Fibroblast of skin of right biceps (primary cell): ENCODE measurements around the gene MAP3K21.

Source experiments
- DNase-seq: peaks from one replicate; pipeline ENCODE4 v3.0.0-alpha.2; 2013

MAP3K21 gene

GRCh38 chr1:233326811-233327650, 493 bp upstream of the MAP3K21 start:
- no peak for DNase-seq

GRCh38 chr1:233328142-233328921, 808 bp downstream of the MAP3K21 start:
- DNase-seq, result no peak

GRCh38 chr1:233331676-233332519, 4.4 kb downstream of the MAP3K21 start:
- DNase-seq, result no peak

- no peak for DNase-seq
Measured at GRCh38 chr1:233333086-233333485, 5.6 kb downstream of the MAP3K21 start.

- no peak for DNase-seq
Measured at GRCh38 chr1:233334092-233334491, 6.6 kb downstream of the MAP3K21 start.

DNA sequence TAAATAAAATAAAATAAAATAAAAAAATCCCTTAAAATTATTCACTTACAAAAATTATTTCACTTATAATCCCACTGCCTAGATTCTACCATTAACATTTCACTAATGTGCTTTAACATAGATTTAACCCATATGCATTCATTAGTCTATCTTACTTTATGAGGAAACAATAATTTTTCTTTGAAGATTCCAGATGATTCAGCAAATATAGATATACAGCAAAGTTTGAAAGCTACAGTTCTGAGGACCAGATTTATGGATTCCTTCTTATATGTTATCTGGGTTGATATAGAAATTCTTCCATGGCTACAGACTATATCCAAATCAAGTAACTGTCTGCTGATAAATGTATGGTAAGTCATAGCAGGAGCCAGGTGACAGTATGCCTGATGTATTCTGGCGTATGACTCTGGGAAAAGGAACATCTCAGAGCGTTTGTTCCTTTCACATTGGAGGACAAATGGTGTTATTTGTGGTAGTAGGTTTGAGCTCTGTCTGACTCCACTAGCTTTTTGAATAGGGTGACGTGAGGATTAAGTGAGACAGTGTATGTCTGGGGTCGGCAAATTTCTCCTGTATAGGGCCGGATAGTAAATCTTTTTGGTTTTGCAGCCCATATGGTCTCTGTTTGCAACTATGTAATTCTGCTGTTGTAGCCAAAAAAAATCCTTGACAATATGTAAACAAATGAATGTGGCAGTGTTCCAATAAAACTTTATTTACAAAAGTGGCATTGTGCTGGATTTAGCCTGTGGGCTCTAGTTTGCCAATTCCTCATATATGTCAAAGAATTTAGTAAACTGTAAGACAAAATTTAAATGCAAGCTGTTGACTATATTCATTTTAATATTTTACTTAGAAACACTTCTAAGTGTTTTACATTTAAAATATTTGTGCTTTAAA, 9.3 kb downstream of the MAP3K21 start:
- DNase-seq, result no peak

GRCh38 chr1:233337505-233337904, 10.0 kb downstream of the MAP3K21 start:
- DNase-seq, result no peak

DNA sequence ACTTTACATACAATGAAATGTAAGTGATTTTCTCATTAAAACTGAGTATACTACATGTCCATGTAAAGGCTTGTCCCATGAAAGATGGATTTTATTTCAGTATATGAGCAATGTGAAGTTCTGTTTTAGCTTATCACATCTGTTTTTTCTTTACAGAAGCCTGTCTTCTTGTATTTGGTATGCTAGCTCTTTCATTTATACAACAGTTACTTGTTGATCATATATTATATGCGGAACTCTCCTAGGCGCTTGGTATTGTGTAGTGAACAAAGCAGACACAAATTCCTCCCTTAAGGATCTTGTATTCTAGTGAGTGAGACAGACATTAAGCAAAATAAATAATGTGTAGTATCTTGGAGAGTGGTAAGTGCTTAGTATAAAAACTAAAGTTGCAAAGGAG, 10.6 kb downstream of the MAP3K21 start:
- DNase-seq, result no peak

- no peak for DNase-seq
Measured at GRCh38 chr1:233340031-233340555, 12.6 kb downstream of the MAP3K21 start.

GRCh38 chr1:233340966-233341516, 13.5 kb downstream of the MAP3K21 start:
- DNase-seq, result no peak

DNA sequence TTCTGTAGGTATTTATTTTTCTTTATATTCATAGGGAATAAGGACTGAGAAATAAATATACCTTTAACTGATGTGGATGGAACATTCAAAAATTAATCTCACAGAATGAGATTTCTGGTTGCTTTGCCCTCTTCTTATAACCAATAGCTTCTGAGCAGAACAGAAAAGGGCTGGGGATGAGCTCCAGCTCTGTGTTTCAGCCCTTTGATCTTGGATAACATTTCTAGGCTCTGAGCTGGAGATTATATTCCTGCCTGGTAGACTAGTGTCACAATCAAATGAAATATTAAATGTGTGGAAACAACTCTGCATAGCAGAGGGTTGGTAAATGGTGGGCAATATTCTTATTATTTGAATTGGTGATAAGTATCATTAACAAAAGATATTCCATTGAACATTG, 14.6 kb downstream of the MAP3K21 start:
- no peak for DNase-seq

GRCh38 chr1:233343262-233343661, 15.7 kb downstream of the MAP3K21 start:
- DNase-seq, result no peak

DNA sequence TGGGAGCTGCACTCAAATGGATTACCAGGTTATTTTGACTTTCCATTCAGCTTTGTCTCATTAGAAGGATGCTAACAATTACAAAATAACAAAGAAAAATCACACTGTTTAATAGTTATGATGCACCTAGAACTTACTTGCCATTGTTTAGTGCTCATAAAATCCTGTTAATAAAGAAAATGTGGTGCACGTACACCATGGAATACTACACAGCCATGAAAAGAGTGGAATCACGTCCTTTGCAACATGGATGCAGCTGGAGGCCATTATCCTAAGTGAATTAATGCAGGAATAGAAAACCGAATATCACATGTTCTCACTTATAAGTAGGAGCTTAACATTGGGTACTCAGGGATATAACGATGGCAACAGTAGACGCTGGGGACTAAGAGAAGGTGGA, 19.8 kb downstream of the MAP3K21 start:
- no peak for DNase-seq

DNA sequence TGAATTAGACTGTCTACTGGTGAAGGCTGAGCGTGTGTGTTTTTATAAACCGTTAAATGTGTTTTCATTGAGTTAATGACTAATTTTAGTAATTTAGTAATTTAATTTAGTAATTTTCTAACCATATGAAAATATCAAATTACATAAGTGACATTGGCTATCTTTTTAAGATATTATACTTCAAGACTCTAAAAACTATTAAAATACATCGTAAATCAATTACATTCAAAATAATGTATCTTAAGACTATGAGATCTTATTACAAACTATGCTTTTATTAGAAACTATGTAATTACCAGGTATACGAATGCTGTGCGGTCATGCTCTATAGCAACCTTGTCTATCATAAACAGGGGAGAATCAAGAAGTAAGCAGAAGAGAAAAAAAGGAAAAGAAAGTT, 21.6 kb downstream of the MAP3K21 start:
- no peak for DNase-seq

DNA sequence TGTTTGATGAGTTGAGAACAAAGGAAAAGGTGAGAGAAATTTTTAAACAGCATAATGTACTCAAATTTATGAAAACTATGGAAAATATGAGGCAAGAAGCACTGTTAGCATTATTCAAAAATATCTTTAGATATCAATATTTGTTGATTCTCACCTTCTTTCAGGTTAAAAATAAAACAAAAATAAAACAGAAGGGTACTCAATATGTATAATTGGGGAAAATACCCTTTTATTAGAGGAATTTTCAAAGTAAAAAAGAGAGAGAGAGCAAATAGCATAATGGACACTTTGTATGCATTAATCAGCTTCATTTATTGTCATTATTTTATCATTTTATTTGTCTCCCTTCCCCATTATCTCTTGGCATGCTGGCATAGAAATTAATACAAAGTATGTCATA, 27.5 kb downstream of the MAP3K21 start:
- no peak for DNase-seq

GRCh38 chr1:233355841-233356704, 28.5 kb downstream of the MAP3K21 start:
- DNase-seq, result no peak

DNA sequence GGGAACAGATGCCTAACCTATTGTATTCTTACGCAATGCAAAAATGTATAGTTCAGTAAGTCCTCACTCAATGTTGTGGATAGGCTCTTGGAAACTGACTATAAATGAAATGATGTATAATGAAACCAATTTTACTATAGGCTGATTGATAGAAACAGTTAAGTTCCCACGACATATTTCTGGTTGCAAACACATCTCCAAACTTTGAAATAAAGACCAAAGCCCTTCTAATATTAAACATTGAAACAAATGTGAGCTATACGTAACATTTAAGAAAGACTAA, 29.1 kb downstream of the MAP3K21 start:
- DNase-seq, result no peak

DNA sequence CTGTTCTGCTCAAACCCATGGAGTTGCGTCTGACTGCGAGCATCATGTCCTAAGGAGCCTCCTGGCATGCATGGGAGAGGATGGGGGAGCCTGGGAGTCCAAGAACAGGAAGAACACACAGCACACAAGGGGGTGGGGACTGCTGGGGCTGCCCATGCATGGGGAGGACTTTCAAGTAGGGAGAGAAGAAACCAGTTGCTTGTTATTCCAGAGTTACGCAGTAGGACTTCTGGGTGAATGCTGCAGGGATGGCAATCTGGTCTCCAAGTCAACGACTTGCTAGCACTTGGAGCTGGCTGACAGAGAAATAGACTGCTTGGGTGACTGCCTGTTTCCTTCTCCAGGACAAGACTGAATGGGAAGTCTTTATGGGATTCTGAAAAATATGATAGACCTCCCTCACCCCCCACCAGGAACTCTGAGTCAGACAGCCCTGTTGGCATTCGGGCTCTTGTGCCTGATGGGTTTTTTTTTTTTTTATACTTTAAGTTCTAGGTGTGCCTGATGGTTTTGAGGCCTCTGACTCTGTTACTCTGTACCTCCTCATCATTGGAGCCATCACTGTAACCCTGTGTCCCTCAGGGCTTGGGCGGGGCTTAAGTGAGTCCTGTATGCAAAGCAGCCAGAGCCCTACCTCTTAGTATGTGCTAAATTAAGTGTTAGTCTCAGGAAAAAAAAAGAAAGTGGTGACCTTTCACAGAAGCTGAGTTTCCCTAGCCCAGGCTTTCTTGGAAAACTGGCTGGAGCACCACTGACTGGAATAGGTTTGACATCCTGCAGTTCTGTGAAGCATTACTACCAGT, 30.3 kb downstream of the MAP3K21 start:
- no peak for DNase-seq

GRCh38 chr1:233359431-233359830, 31.9 kb downstream of the MAP3K21 start:
- DNase-seq, result no peak

- DNase-seq, result no peak
Measured at GRCh38 chr1:233359905-233360304, 32.4 kb downstream of the MAP3K21 start.
